Measurements from ENCODE around the gene SLC9A6. TPM values are rescaled to one million over a fixed set of nuclear protein-coding genes. Genes with fewer than 3 reads are reported as not detected.
"Not testable (repeated sequence)": the region's sequence is repeated elsewhere in the genome, so short reads cannot be mapped to it uniquely, and the experiment has no call there.

Gene SLC9A6
- total RNA-seq, 2 experiments from 2014 or later, result 11.8 to 12.6 TPM

GRCh38 chrX:136064661-136065043 lies 79.4 kb downstream of the SLC9A6 start:
- Mint-ChIP-seq H3K4me3 (no peak overlapping the region), H3K4me1 (peaks cover 18% of the 10 kb centered on the region), H3K36me3 (ENCODE audit: low read depth) (no peaks in the 10 kb centered on the region), H3K27ac (peak overlapping the region; percentile 47), H3K9me3 (ENCODE audit: low read depth) (no peaks in the 10 kb centered on the region), H3K27me3 (no peaks in the 10 kb centered on the region)
- no peak for DNase-seq
- no peak for ATAC-seq
- CTCF ChIA-PET, result interaction anchor here (0.7 to 1.2 kb wide), 3 partner anchors 24 to 105 kb away, joined by 3 to 4 read pairs (median 3); no protein-coding TSS in a partner anchor
- intact Hi-C loops (cut with DNase I, micrococcal nuclease), result no loop called here
- POLR2A ChIA-PET, result no interaction called here

- H3K9me3 Mint-ChIP-seq (ENCODE audit: low read depth), result no peaks in the 10 kb centered on the region
- ATAC-seq, result peak; percentile 80
- intact Hi-C loops (cut with DNase I, micrococcal nuclease), result no loop called here
- DNase-seq, result peak; percentile 36
- H3K36me3 Mint-ChIP-seq (ENCODE audit: low read depth), result no peaks in the 10 kb centered on the region
- ChIA-PET CTCF (interaction anchor here (0.7 to 1.2 kb wide), 3 partner anchors 25 to 105 kb away, joined by 3 to 4 read pairs (median 3); no protein-coding TSS in a partner anchor), POLR2A (interaction anchor here (0.6 kb wide), 2 partner anchors 8 to 15 kb away, joined by 3 read pairs; no protein-coding TSS in a partner anchor)
- peaks cover 21% of the 10 kb centered on the region for H3K4me1 Mint-ChIP-seq
- peak overlapping the region; percentile 47 for H3K27ac Mint-ChIP-seq
- no peaks in the 10 kb centered on the region for H3K27me3 Mint-ChIP-seq
- H3K4me3 Mint-ChIP-seq, result no peak overlapping the region
Measured at GRCh38 chrX:136065044-136065671, 79.9 kb downstream of the SLC9A6 start.

GRCh38 chrX:136067097-136067496 lies 81.9 kb downstream of the SLC9A6 start:
- H3K27ac Mint-ChIP-seq, result no peak overlapping the region
- no peak overlapping the region for H3K4me3 Mint-ChIP-seq
- no peaks in the 10 kb centered on the region for H3K36me3 Mint-ChIP-seq (ENCODE audit: low read depth)
- intact Hi-C loops (cut with DNase I, micrococcal nuclease), result no loop called here
- peaks cover 30% of the 10 kb centered on the region for H3K4me1 Mint-ChIP-seq
- ATAC-seq (no peak), DNase-seq (no peak)
- POLR2A ChIA-PET, result no interaction called here
- CTCF ChIA-PET, result interaction anchor here (1.0 kb wide), 1 partner anchor 11 kb away, joined by 4 read pairs; no protein-coding TSS in a partner anchor
- H3K9me3 Mint-ChIP-seq (ENCODE audit: low read depth), result no peaks in the 10 kb centered on the region
- no peaks in the 10 kb centered on the region for H3K27me3 Mint-ChIP-seq

- no peaks in the 10 kb centered on the region for H3K27me3 Mint-ChIP-seq
- no peaks in the 10 kb centered on the region for H3K9me3 Mint-ChIP-seq (ENCODE audit: low read depth)
- H3K4me1 Mint-ChIP-seq, result peaks cover 30% of the 10 kb centered on the region
- intact Hi-C loops (cut with DNase I, micrococcal nuclease), result no loop called here
- ATAC-seq (no peak), DNase-seq (no peak)
- CTCF ChIA-PET, result interaction anchor here (1.0 kb wide), 1 partner anchor 11 kb away, joined by 4 read pairs; no protein-coding TSS in a partner anchor
- POLR2A ChIA-PET, result interaction anchor here (0.7 kb wide), 1 partner anchor 12 kb away, joined by 3 read pairs; no protein-coding TSS in a partner anchor
- no peak overlapping the region for H3K27ac Mint-ChIP-seq
- H3K4me3 Mint-ChIP-seq, result no peak overlapping the region
- H3K36me3 Mint-ChIP-seq (ENCODE audit: low read depth), result no peaks in the 10 kb centered on the region
Measured at GRCh38 chrX:136067966-136068365, 82.7 kb downstream of the SLC9A6 start.

GRCh38 chrX:136076942-136077341 lies 91.7 kb downstream of the SLC9A6 start:
- Mint-ChIP-seq H3K36me3 (ENCODE audit: low read depth) (no peaks in the 10 kb centered on the region), H3K27ac (no peak overlapping the region), H3K4me3 (no peak overlapping the region), H3K27me3 (peaks cover 6% of the 10 kb centered on the region), H3K4me1 (no peaks in the 10 kb centered on the region), H3K9me3 (ENCODE audit: low read depth) (no peaks in the 10 kb centered on the region)
- CTCF ChIA-PET, result no interaction called here
- POLR2A ChIA-PET, result no interaction called here
- no peak for DNase-seq
- intact Hi-C loops (cut with DNase I, micrococcal nuclease), result no loop called here
- ATAC-seq, result no peak

GRCh38 chrX:136080766-136081165 lies 95.5 kb downstream of the SLC9A6 start:
- POLR2A ChIA-PET, result interaction anchor here (0.6 kb wide), 1 partner anchor 15 kb away, joined by 3 read pairs; no protein-coding TSS in a partner anchor
- Mint-ChIP-seq H3K36me3 (ENCODE audit: low read depth) (no peaks in the 10 kb centered on the region), H3K27ac (no peak overlapping the region), H3K4me1 (no peaks in the 10 kb centered on the region), H3K27me3 (peaks cover 6% of the 10 kb centered on the region), H3K9me3 (ENCODE audit: low read depth) (no peaks in the 10 kb centered on the region), H3K4me3 (no peak overlapping the region)
- intact Hi-C loops (cut with DNase I, micrococcal nuclease), result no loop called here
- no peak for DNase-seq
- CTCF ChIA-PET, result no interaction called here
- ATAC-seq, result no peak

- ChIA-PET CTCF (interaction anchor here (0.6 kb wide), 1 partner anchor 167 kb away, joined by 4 read pairs; no protein-coding TSS in a partner anchor), POLR2A (no interaction called here)
- ATAC-seq (no peak), DNase-seq (no peak)
- no peak overlapping the region for H3K27ac Mint-ChIP-seq
- no peak overlapping the region for H3K4me3 Mint-ChIP-seq
- H3K27me3 Mint-ChIP-seq, result no peaks in the 10 kb centered on the region
- no peaks in the 10 kb centered on the region for H3K4me1 Mint-ChIP-seq
- H3K9me3 Mint-ChIP-seq (ENCODE audit: low read depth), result no peaks in the 10 kb centered on the region
- intact Hi-C loops (cut with DNase I, micrococcal nuclease), result no loop called here
- H3K36me3 Mint-ChIP-seq (ENCODE audit: low read depth), result no peaks in the 10 kb centered on the region
Measured at GRCh38 chrX:136086521-136086920, 101.3 kb downstream of the SLC9A6 start.

GRCh38 chrX:136091898-136092297 lies 106.7 kb downstream of the SLC9A6 start:
- H3K4me1 Mint-ChIP-seq; H3K4me3 Mint-ChIP-seq; intact Hi-C loops (cut with DNase I, micrococcal nuclease); H3K27me3 Mint-ChIP-seq; ATAC-seq; CTCF ChIA-PET; H3K9me3 Mint-ChIP-seq (ENCODE audit: low read depth); POLR2A ChIA-PET; H3K36me3 Mint-ChIP-seq (ENCODE audit: low read depth); DNase-seq; H3K27ac Mint-ChIP-seq: not testable (repeated sequence)

GRCh38 chrX:136094962-136095361 lies 109.7 kb downstream of the SLC9A6 start:
- no peaks in the 10 kb centered on the region for H3K36me3 Mint-ChIP-seq (ENCODE audit: low read depth)
- H3K4me3 Mint-ChIP-seq, result no peak overlapping the region
- H3K4me1 Mint-ChIP-seq, result no peaks in the 10 kb centered on the region
- ChIA-PET POLR2A (no interaction called here), CTCF (no interaction called here)
- no peaks in the 10 kb centered on the region for H3K27me3 Mint-ChIP-seq
- H3K9me3 Mint-ChIP-seq (ENCODE audit: low read depth), result no peaks in the 10 kb centered on the region
- no peak for ATAC-seq
- H3K27ac Mint-ChIP-seq, result no peak overlapping the region
- no peak for DNase-seq
- intact Hi-C loops (cut with DNase I, micrococcal nuclease), result no loop called here

Other genes with a start within 250 kb of the SLC9A6 start
- gene CT45A3, start 217.2 kb upstream of the SLC9A6 start, total RNA-seq, result not detected
- not detected for gene CT45A5, start 199.9 kb upstream of the SLC9A6 start, total RNA-seq
- gene CT45A6, start 182.6 kb upstream of the SLC9A6 start, total RNA-seq, result not detected
- not detected for gene CT45A2, start 165.4 kb upstream of the SLC9A6 start, total RNA-seq
- gene CT45A7, start 148.2 kb upstream of the SLC9A6 start, total RNA-seq, result not detected
- not detected for gene CT45A8, start 130.9 kb upstream of the SLC9A6 start, total RNA-seq
- not detected for gene CT45A9, start 113.6 kb upstream of the SLC9A6 start, total RNA-seq
- gene CT45A10, start 92.0 kb upstream of the SLC9A6 start, total RNA-seq, result not detected
- not detected for gene SAGE1, start 91.7 kb upstream of the SLC9A6 start, total RNA-seq
- gene MMGT1, start 11.4 kb upstream of the SLC9A6 start, total RNA-seq, result 10 to 100 TPM; 16.1 to 18.1 TPM
- gene FHL1, start 162.1 kb downstream of the SLC9A6 start, total RNA-seq, result 10 to 100 TPM; 19.3 to 19.8 TPM

Measured in activated CD4-positive, alpha-beta T cell treated with anti-CD3 and anti-CD28 coated beads for 36 hours (primary cell).